GM21528 (cell line): ENCODE results near the gene SORCS2.

Source experiments
- ATAC-seq: cut with Tn5 transposase; IDR thresholded peaks from one replicate; pipeline ENCODE4 v1.9.1; 2021; ENCODE audit warnings: mild to moderate bottlenecking, moderate library complexity; ENCODE audit not compliant: unreplicated experiment, low FRiP score

Gene SORCS2

GRCh38 chr4:7420661-7421040 lies 228.3 kb downstream of the SORCS2 start:
- no peak for ATAC-seq

GRCh38 chr4:7421356-7422150 lies 229.2 kb downstream of the SORCS2 start:
- ATAC-seq: no peak

- no peak for ATAC-seq
Observed at GRCh38 chr4:7422151-7422897, 230.0 kb downstream of the SORCS2 start.

- no peak for ATAC-seq
Observed at GRCh38 chr4:7422898-7423180, 230.5 kb downstream of the SORCS2 start.

- ATAC-seq: no peak
Observed at GRCh38 chr4:7423391-7423790, 231.1 kb downstream of the SORCS2 start.

- ATAC-seq: no peak
Observed at GRCh38 chr4:7423801-7424552, 231.6 kb downstream of the SORCS2 start.

- ATAC-seq: no peak
Observed at GRCh38 chr4:7424553-7425111, 232.3 kb downstream of the SORCS2 start.

GRCh38 chr4:7425124-7425523 lies 232.8 kb downstream of the SORCS2 start:
- ATAC-seq: no peak

- ATAC-seq: no peak
Observed at GRCh38 chr4:7425591-7426468, 233.5 kb downstream of the SORCS2 start.

- ATAC-seq: no peak
Observed at GRCh38 chr4:7426525-7427171, 234.3 kb downstream of the SORCS2 start.

GRCh38 chr4:7427361-7427760 lies 235.0 kb downstream of the SORCS2 start:
- no peak for ATAC-seq

- ATAC-seq: no peak
Observed at GRCh38 chr4:7427831-7428260, 235.5 kb downstream of the SORCS2 start.

GRCh38 chr4:7428261-7429068 lies 236.1 kb downstream of the SORCS2 start:
- ATAC-seq: no peak

- no peak for ATAC-seq
Observed at GRCh38 chr4:7429069-7429416, 236.7 kb downstream of the SORCS2 start.

GRCh38 chr4:7429601-7430078 lies 237.3 kb downstream of the SORCS2 start:
- ATAC-seq: no peak

- no peak for ATAC-seq
Observed at GRCh38 chr4:7430368-7430964, 238.1 kb downstream of the SORCS2 start.

GRCh38 chr4:7430965-7431695 lies 238.8 kb downstream of the SORCS2 start:
- no peak for ATAC-seq
